ENCODE results near the gene EDEM1. TPM values are rescaled to one million over a fixed set of nuclear protein-coding genes. Genes with fewer than 3 reads are reported as not detected.
"Not testable (repeated sequence)": the region's sequence is repeated elsewhere in the genome, so short reads cannot be mapped to it uniquely, and the experiment has no call there.

The EDEM1 gene
- 7.4 TPM for total RNA-seq
- long read RNA-seq, full-length matches to known transcripts = 4 of 8 reads
- long read RNA-seq, partial matches to known transcripts = 0 of 8 reads
- long read RNA-seq, other reads (novel, unspliced or antisense) = 4 of 8 reads

DNA sequence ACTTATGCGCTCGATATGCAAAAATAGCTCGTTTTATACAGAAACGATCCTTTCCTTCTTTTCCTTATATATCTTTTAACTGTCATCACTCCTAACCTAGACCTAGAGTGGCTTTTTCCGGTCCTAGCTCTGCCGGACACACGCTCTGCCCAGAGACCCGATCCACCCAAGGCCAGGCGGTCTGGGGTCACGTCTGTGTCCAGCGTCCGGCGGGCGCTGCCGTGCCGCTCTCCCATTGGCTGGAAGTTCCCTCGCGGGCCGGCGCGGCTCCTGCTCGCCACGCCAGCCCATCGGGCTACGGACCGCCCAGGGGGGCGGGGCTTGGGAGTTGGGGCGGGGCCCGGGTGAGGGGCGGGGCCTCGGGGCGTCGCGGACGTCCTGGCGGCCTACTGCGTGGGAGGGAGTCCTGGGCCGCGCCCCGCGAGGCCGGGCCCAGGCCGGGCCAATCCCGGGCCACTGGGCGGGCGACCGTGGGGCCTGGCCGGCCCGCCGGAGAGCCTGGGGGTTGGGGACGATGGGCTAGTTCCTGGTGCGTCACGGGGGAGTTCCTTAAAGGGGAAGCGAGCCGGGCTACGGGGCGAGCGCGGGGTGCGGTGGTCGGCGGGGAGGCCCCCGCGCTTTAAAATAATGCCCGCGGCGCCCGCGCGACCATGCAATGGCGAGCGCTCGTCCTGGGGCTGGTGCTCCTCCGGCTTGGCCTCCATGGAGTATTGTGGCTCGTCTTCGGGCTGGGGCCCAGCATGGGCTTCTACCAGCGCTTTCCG is at the start of gene EDEM1:
EDEM1 (plus strand) TSS at position 552 of the 764 bp plus-strand sequence; CDS start at position 651, 99 bp downstream.
- DNase-seq = peak; percentile 96
- intact Hi-C loops (cut with DNase I) = loop anchor here (5.0 kb wide), 1 partner anchor 65 kb away; the partner anchor contains the start of gene ARL8B
- peak; percentile 97 for ATAC-seq (ENCODE audit: poor library complexity)

DNA sequence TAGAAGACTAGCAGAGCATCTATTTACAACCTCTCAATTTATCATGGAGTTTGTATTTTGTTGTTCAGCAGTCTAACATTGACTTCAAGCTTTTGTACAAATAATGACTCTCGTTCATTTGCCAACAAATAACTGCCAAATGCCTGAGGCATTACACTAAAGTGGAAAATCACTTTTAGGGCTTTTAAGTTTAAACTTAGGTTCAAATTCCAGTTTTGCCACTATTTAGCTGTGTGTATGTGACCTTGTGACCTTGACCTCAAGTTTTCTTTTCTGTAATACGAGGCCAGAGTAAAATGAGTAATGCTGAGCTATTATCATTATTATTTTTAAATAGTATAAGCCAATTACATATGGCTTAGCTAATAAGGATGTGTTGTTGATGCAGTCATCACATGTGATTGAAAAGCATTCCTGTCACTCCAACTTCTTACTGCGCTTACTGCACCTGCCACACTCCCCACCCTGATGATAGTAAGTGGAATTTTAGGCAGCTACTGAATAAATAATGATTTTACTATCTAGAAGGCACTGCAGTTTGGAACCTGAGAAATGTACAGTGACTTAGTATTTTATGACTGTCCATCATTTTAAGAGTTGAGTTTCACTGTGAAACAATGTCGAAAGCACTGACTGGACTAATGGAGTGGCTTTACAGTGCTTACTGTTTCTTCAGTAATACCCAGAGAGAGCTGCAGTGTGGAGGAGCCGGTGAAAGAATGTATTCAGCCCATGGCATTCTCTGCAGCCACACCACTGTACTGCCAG is 49.1 kb upstream of the EDEM1 start:
- DNase-seq = no peak
- intact Hi-C loops (cut with DNase I) = no loop called here
- ATAC-seq (ENCODE audit: poor library complexity) = peak; percentile 33

DNA sequence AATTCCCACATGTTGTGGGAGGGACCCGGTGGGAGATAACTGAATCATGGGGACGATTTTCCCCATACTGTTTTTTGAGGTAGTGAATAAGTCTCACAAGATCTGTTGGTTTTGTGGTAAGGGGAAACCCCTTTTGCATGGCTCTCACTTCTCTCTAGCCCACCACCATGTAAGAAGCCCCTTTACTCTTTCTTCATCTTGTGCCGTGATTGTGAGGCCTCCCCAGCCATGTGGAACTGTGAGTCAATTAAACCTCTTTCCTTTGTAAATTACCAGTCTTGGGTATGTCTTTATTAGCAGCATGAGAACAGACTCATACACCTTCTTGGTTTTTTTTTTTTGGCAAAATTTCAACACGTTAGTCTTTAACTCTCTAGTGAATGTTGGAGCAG is 47.3 kb upstream of the EDEM1 start:
- intact Hi-C loops (cut with DNase I) = no loop called here
- no peak for ATAC-seq (ENCODE audit: poor library complexity)
- DNase-seq = no peak

DNA sequence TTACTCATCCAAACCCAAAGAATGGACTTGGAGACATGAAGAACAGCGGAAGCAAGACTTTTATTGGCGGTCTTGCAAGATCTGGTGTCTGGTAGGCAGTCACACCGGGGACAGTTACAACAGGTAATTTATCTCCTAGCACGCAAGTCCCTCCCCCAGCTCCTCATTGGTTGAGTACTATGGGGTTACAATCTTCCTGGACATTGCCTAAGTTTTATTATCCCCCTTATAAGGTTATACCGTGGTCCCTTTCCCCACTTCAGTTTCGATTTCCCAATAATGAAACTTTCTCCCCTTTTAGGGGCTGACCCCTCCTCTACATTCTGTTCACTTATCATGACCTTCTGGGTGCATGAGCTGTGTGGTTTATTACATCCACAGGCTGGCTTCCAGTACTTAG is 46.7 kb upstream of the EDEM1 start:
- DNase-seq (no peak), ATAC-seq (ENCODE audit: poor library complexity) (no peak)
- intact Hi-C loops (cut with DNase I) = no loop called here

DNA sequence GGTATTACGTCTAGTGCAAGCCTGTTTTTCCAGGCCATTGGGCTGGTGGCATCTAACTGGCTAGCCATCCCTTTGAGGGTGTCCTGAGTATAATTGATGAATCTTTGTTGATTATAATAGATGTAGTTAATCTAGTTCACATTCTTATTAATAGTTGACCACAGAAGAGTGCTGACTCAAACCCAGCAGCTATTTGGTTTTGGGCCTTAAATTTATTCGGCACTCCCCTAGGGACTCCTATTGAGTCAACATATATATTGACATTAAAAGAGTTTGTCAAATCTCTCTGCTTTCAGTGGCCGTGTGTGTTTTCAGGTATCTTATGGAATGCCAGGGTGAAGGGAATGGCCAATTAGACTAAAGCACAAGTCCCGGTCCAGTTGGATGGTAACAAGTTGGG is 45.7 kb upstream of the EDEM1 start:
- intact Hi-C loops (cut with DNase I) = no loop called here
- DNase-seq (no peak), ATAC-seq (ENCODE audit: poor library complexity) (no peak)

DNA sequence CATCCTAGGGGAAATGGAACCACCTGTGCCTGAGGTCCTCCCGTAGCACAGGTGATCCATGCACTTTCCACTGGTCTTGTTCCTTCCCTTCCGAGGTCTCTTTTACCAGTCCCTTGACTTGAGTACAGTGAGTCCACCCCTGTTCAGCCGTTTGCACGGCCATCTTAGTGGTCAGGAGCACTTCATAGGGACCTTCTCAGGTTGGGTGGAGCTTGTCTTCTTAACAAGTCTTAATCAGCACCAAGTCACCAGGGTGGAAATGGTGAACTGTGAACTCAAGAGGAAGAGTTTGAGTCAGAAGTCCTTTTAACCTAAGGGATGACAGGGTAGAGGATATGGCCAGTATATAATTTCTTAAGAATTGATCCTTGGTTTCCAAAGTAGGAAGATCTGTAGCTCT is 44.0 kb upstream of the EDEM1 start:
- intact Hi-C loops (cut with DNase I) = no loop called here
- DNase-seq (no peak), ATAC-seq (ENCODE audit: poor library complexity) (no peak)

DNA sequence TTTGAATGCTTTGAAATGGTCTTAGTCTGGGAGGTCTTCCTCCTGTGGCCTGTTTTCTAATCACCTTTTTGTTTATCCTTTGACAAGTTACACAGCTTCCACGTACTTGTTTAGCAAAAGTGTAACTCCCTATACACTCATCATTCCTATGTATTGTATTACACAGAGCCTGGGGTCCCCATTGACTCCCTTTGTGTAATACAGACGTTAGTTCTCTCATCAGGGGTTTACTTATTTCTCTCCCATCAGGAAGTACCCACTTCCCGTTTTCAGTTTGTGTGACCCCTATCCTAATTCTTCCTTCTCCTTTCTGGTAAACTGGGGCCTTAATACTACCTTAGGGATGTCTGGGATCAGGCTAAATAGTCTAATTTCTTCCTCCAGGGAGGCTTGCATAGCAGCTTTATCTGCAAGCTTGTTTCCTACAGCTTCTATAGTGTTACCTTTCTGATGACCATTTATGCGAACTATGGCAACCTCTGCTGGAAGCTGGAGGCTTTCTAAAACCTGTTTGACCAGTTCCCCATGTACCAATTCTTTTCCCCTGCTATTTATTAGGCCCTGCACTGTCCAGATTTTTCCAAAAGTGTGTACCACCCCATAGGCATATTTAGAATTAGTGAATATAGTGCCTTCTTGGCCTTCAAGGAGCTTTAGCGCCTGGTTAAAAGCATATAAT is 43.1 kb upstream of the EDEM1 start:
- intact Hi-C loops (cut with DNase I) = no loop called here
- DNase-seq (no peak), ATAC-seq (ENCODE audit: poor library complexity) (no peak)

DNA sequence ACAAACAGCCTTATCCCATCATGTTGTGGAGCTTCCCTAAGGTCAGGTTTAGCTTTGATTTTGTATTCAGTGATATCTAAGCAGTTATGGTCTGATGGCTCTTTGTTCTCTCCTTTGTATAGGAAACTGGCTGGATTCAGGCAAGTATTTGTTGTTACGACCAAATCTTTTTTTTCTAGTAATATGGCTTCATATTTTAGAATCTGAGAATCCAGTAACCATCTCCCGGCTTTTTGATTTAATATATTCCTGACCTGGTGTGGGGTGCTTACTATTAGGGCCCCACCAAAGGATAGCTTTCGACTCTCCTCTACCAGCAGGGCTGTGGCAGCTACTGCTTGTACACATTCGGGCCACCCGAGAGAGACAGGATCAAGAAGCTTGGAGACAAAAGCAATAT is 42.4 kb upstream of the EDEM1 start:
- intact Hi-C loops (cut with DNase I) = no loop called here
- ATAC-seq (ENCODE audit: poor library complexity) = no peak
- DNase-seq = no peak

DNA sequence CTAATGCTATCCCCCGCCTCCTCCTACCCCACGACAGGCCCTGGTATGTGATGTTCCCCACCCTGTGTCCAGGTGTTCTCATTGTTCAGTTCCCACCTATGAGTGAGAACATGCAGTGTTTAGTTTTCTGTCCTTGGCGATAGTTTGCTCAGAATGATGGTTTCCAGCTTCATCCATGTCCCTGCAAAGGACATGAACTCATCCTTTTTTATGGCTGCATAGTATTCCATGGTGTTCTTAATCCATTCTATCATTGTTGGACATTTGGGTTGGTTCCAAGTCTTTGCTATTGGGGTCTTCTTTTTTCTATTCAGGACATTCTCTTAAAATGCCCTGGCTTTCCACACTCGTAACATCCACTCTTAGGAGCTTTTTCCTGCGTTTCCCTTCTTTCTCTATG is 40.4 kb upstream of the EDEM1 start:
- ATAC-seq (ENCODE audit: poor library complexity); intact Hi-C loops (cut with DNase I); DNase-seq: not testable (repeated sequence)

DNA sequence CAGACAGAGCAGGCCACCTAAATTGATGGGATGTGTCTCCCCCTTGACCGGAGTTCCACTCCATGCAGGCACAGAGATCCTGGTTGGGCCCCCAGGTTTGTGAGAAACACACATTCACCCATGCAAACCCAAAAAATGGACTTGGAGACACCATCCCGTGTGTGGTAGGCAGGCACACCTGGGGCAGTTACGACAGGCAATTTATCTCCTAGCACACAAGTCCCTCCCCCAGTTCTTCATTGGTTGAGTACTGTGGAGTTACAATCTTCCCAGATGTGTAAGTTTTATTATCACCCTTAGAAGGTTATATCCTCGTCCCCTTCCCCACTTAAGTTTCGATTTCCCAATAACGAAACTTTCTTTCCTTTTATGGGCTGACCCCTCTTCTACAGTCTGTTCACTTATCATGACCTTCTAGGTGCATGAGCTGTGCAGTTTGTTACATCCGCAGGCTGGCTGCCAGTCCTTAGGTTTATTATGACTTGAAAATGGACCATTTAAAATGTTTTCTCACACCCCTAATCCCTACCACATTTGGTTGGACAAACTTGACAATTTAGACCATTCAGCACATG is 38.1 kb upstream of the EDEM1 start:
- DNase-seq (no peak), ATAC-seq (ENCODE audit: poor library complexity) (no peak)
- intact Hi-C loops (cut with DNase I) = no loop called here

DNA sequence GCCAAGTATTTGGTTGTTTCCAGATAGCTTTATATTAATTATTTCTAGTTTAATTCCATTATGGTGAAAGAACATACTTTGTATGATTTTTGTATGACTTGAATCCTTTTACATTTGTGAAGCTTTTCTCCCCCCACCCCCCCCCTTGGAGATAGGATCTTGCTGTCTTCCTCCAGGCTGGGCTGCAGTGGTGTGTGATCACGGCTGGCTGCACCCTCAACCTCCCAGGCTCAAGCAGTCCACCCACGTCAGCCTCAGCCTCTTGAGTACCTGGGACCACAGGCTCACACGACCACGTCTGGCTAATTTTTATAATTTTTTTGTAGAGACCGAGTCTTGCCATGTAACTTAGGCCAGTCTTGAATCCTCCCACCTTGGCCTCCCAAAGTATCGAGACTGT is 35.9 kb upstream of the EDEM1 start:
- intact Hi-C loops (cut with DNase I) = no loop called here
- DNase-seq (no peak), ATAC-seq (ENCODE audit: poor library complexity) (no peak)

DNA sequence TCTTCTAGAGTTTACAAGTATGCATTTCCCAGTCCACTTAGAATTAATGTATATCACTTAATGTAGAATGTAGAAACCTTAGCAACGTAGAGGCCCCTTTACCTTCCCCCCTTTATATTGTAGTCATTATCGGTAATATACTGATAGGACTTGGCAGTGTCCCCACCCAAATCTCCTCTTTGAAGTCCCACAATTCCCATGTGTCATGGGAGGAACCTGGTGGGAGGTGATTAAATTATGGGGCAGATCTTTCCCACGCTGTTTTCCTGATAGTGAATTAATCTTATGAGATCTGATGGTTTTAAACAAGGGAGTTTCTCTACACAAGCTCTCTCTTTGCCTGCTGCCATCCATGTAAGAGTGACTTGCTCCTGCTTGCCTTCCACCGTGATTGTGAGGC is 34.4 kb upstream of the EDEM1 start:
- no peak for ATAC-seq (ENCODE audit: poor library complexity)
- DNase-seq = no peak
- intact Hi-C loops (cut with DNase I) = loop anchor here (2.0 kb wide), 1 partner anchor 32 kb away; no protein-coding TSS in a partner anchor

DNA sequence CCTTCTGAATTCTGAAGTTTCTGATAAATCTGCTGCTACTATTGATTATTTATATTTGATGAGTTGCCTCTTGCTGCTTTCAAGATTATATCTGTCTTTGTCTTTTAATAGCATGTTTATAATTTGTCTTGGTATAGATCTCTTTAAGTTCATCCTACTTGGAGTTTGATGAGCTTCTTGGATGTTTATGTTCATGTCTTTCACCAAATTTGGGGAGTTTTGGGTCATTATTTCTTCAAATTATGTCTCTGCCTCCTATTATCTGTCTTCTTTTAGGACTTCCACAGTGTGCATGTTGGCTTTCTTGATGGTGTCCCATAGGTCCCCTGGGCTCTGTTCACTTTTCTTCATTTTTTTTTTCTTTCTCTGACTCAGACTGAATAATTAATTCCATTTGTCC is 32.3 kb upstream of the EDEM1 start:
- intact Hi-C loops (cut with DNase I) = no loop called here

DNA sequence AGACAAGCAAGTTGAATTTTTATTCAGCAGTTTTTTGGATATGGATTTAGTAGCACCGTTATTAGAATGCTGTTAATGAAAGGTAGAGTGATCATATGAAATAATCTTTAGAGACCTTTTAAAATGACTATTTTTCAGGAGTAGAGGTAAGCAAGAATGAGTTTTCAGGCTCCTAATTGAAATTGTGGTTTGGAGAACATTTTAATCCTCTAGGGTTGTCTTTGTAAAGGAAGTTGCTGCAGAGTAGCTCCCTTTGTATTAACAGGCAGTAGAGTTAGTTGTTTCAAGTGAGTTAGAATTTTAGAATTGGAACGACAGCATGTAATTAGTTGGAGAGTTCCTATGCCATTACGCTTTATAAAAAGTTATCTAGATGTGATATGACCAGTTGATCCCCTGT is 27.2 kb upstream of the EDEM1 start:
- intact Hi-C loops (cut with DNase I) = no loop called here
- DNase-seq = no peak
- ATAC-seq (ENCODE audit: poor library complexity) = no peak

More for the DNA sequence above, 32.3 kb upstream of the EDEM1 start:
- DNase-seq (no peak), ATAC-seq (ENCODE audit: poor library complexity) (no peak)

DNA sequence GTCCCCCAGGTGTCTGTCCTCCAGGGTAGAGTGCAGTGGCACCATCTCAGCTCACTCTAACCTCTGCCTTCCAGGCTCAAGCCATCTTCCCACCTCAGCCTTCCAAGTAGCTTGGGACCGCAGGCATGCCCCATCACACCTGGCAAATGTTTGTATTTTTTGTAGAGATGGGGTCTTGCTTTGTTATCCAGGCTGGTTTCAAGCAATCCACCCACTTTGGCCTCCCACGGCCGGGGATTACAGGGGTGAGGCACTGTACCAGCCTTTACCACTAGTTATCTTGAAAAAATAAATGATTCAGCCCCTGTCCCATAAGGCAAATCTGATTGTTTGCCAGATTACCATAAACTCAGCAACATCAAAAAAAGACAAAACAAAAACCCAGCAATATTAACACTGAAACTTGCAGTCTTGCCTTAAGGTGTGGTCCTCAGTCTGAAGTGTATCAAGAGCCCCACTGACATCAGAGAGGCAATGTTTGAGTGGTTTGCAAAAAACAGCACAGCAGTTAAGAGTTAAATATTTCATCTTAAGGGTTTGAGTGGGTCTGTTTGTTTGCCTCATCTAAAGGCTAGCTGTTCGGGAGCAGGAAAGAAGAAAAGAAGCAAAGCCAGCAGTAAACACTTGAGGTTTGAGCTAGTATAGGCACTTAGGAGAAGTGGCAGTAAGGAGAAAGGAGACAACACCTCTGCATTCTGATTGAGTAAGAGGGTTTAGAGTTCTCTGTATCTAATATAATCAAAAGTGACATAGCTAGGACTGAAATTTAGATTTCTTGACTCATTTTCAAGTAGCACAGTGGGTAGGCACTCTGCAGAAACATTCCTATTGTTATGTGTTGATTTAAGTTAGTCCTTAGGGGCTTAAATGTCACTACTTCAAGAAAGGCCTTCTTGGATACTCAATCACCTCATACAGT is 26.3 kb upstream of the EDEM1 start:
- no peak for DNase-seq
- intact Hi-C loops (cut with DNase I) = no loop called here
- ATAC-seq (ENCODE audit: poor library complexity) = peak; percentile 11

DNA sequence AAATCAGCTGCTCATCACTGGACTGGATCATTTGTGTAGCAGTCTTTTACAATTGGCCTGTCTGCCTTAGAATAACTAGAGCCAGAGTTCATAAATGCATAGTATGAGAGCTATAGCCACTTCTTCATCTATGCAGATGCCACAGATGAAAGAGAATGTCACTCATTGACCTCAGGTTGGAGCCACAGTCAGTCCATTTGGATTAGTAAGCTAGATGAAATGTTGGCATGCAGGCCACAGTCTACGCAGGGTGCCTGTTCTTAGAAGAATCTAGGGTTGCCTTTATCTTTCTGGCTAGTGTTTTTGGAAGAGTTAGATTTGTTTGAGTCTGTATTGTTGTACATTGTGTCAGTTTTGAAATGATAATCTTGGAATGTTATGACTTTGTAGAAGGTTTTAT is 25.4 kb upstream of the EDEM1 start:
- ATAC-seq (ENCODE audit: poor library complexity) = peak; percentile 54
- intact Hi-C loops (cut with DNase I) = no loop called here
- DNase-seq = no peak

DNA sequence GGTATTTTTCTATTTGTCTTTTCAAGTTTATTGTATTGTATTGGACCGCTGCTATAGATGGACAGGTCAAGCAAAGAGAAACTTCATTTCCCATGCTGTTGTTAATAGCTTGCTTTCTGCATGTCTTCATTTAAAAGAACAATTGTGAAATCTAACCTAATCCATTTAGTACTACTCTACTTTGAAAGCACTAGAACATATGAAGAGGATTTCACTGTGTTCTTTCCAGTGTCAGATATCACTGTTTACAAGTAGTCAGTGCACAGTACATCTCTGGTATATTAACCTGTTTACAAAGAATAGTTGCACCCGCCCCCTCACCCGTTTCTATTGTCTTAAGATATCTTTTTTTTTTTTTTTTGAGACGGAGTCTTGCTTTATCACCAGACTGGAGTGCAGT is 21.8 kb upstream of the EDEM1 start:
- ATAC-seq (ENCODE audit: poor library complexity) = peak; percentile 38
- no peak for DNase-seq
- intact Hi-C loops (cut with DNase I) = no loop called here

DNA sequence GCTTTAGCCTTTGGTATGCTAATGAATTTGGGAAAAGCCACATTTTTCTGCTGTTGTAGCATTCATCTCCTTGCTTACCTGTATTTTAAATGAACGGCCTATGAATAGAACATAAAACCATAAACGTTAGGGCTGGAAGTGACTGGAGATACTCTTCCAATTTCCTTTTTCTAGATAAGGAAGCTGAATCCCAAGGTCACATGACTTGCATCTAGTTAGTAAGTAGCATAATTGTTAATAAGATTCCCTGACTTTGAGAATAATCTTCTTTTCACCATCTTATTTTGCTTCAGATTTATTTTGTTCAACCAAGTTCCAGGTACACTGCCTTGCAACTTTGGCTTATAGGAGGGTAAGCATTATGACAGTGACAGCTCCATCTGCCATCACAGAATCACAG is 20.7 kb upstream of the EDEM1 start:
- intact Hi-C loops (cut with DNase I) = no loop called here

More for the DNA sequence above, 20.7 kb upstream of the EDEM1 start:
- ATAC-seq (ENCODE audit: poor library complexity) (no peak), DNase-seq (no peak)
